IPS-20b (cell line): Measurements from ENCODE around the gene SHC4.
"Not testable (repeated sequence)": the region's sequence is repeated elsewhere in the genome, so short reads cannot be mapped to it uniquely, and the experiment has no call there.

Experiments used
- H3K27ac ChIP-seq: one replicate; pipeline ENCODE4 v1.5.1; 2013; ENCODE audit warnings: low read length
- H3K27me3 ChIP-seq: 2 replicates; pipeline ENCODE4 v1.6.1; 2013; ENCODE audit warnings: mild to moderate bottlenecking, low read length, inconsistent platforms; ENCODE audit not compliant: insufficient read depth
- H3K36me3 ChIP-seq: 2 replicates; pipeline ENCODE4 v1.6.1; 2013; ENCODE audit warnings: low read depth, mild to moderate bottlenecking, inconsistent platforms, low read length, moderate library complexity; ENCODE audit not compliant: insufficient read depth
- H3K4me1 ChIP-seq: 2 replicates; pipeline ENCODE4 v1.6.1; 2013; ENCODE audit warnings: mild to moderate bottlenecking, control low read depth, inconsistent platforms, low read length, moderate library complexity; ENCODE audit not compliant: insufficient read depth
- H3K4me3 ChIP-seq: 2 replicates; pipeline ENCODE4 v1.5.1; 2013; ENCODE audit warnings: mild to moderate bottlenecking, low read length, inconsistent platforms
- H3K9ac ChIP-seq: 2 replicates; pipeline ENCODE4 v1.6.1; 2013; ENCODE audit warnings: low read depth, mild to moderate bottlenecking, inconsistent platforms, low read length, moderate library complexity
- H3K9me3 ChIP-seq: 2 replicates; pipeline ENCODE4 v1.6.1; 2013; ENCODE audit warnings: mild to moderate bottlenecking, low read depth, low read length, inconsistent platforms; ENCODE audit not compliant: insufficient read depth

Gene SHC4

DNA sequence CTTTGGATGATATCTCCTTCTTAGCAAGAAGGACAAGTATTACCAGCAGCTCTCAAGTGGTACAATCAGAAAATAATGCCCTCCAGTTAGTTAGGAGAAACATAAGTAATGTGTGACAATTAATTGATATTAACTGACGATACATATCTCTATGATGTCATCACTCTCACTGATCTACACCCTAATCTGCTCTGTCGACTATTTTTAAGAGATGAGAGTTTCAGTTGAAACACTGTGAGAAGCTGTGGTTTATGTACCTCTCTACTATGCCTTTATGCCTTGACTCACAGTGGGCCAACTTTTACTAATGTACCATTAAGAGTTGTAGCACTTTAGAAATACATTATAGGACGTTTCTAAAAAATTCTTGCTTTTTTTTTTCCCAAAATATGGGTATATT is 161.5 kb downstream of the SHC4 start:
- Histone ChIP-seq H3K4me1 (peaks cover 27% of the 10 kb centered on the region; the same call in 1 of the 2 replicates), H3K36me3 (peaks cover 27% of the 10 kb centered on the region), H3K9me3 (no peaks in the 10 kb centered on the region), H3K27ac (no peak overlapping the region), H3K9ac (no peak overlapping the region), H3K27me3 (no peaks in the 10 kb centered on the region), H3K4me3 (no peak overlapping the region)

- no peaks in the 10 kb centered on the region for H3K9me3 ChIP-seq
- H3K4me3 ChIP-seq: no peak overlapping the region
- H3K36me3 ChIP-seq: peaks cover 38% of the 10 kb centered on the region
- no peak overlapping the region for H3K27ac ChIP-seq
- peaks cover 19% of the 10 kb centered on the region; the same call in 1 of the 2 replicates for H3K4me1 ChIP-seq
- H3K27me3 ChIP-seq: no peaks in the 10 kb centered on the region
- no peak overlapping the region for H3K9ac ChIP-seq
Measured at GRCh38 chr15:48800811-48801455, 162.8 kb downstream of the SHC4 start.

- H3K4me3 ChIP-seq: no peak overlapping the region
- peaks cover 15% of the 10 kb centered on the region; the same call in 1 of the 2 replicates for H3K4me1 ChIP-seq
- H3K9ac ChIP-seq: no peak overlapping the region
- no peaks in the 10 kb centered on the region for H3K27me3 ChIP-seq
- H3K36me3 ChIP-seq: peaks cover 45% of the 10 kb centered on the region
- H3K9me3 ChIP-seq: no peaks in the 10 kb centered on the region
- no peak overlapping the region for H3K27ac ChIP-seq
Measured at GRCh38 chr15:48800245-48800644, 163.5 kb downstream of the SHC4 start.

- peaks cover 15% of the 10 kb centered on the region; the same call in 1 of the 2 replicates for H3K4me1 ChIP-seq
- H3K4me3 ChIP-seq: no peak overlapping the region
- H3K9me3 ChIP-seq: no peaks in the 10 kb centered on the region
- H3K27me3 ChIP-seq: no peaks in the 10 kb centered on the region
- no peak overlapping the region for H3K9ac ChIP-seq
- H3K27ac ChIP-seq: no peak overlapping the region
- peaks cover 45% of the 10 kb centered on the region for H3K36me3 ChIP-seq
Measured at GRCh38 chr15:48798319-48798718, 165.4 kb downstream of the SHC4 start.

GRCh38 chr15:48796930-48797329 is 166.8 kb downstream of the SHC4 start:
- no peak overlapping the region for H3K27ac ChIP-seq
- no peak overlapping the region for H3K9ac ChIP-seq
- H3K4me1 ChIP-seq: peaks cover 11% of the 10 kb centered on the region; the same call in 1 of the 2 replicates
- peaks cover 53% of the 10 kb centered on the region for H3K36me3 ChIP-seq
- H3K4me3 ChIP-seq: no peak overlapping the region
- no peaks in the 10 kb centered on the region for H3K9me3 ChIP-seq
- H3K27me3 ChIP-seq: no peaks in the 10 kb centered on the region

DNA sequence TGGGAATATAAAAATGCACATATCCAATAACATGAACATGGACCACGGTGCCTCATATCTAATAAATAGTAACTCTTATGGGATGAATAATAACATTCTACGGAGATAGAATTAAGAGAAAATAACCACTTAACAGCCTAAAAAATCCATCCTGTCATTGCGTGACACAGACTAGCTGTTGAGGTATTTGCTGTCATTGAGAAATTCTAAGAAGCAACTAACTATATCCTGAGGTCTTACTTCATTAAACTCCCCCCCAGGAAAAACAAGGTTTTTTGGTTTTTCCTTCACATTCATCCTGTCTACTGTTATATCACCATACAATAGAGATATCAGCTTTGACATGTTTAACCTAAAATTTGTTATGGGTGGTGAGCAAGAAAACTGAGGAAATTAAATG is 167.2 kb downstream of the SHC4 start:
- H3K9ac ChIP-seq: no peak overlapping the region

GRCh38 chr15:48795901-48796300 is 167.8 kb downstream of the SHC4 start:
- Histone ChIP-seq H3K4me1 (peaks cover 11% of the 10 kb centered on the region; the same call in 1 of the 2 replicates), H3K27ac (no peak overlapping the region), H3K9me3 (no peaks in the 10 kb centered on the region), H3K36me3 (peaks cover 59% of the 10 kb centered on the region), H3K4me3 (no peak overlapping the region), H3K9ac (no peak overlapping the region), H3K27me3 (no peaks in the 10 kb centered on the region)

More for the DNA sequence above, 167.2 kb downstream of the SHC4 start:
- H3K9me3 ChIP-seq: no peaks in the 10 kb centered on the region
- peaks cover 11% of the 10 kb centered on the region; the same call in 1 of the 2 replicates for H3K4me1 ChIP-seq
- H3K4me3 ChIP-seq: no peak overlapping the region
- H3K27ac ChIP-seq: no peak overlapping the region
- H3K27me3 ChIP-seq: no peaks in the 10 kb centered on the region
- peaks cover 53% of the 10 kb centered on the region for H3K36me3 ChIP-seq

GRCh38 chr15:48794697-48795134 is 169.0 kb downstream of the SHC4 start:
- Histone ChIP-seq H3K4me3 (no peak overlapping the region), H3K9ac (no peak overlapping the region), H3K27me3 (no peaks in the 10 kb centered on the region), H3K36me3 (peaks cover 67% of the 10 kb centered on the region), H3K4me1 (peaks cover 9% of the 10 kb centered on the region; the same call in 1 of the 2 replicates), H3K9me3 (no peaks in the 10 kb centered on the region), H3K27ac (no peak overlapping the region)

DNA sequence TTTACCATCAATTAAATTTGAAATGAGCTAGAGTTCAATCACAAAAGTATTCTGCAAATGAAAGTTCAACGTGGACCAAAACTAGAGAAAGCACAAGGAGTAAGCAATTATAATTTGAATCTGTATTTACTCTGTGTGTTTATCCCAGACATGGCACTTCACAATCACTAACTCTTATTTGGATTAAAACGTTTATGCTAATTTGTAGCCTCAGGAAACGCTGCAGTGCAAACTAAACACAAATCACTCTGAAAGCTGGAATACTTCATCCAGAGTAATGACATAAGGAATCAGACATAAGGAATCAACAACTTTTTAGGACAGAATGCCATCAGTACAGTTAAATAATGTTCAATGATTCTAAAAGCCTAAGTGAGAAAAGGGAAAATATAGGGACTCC is 171.3 kb downstream of the SHC4 start:
- H3K36me3 ChIP-seq: peaks cover 85% of the 10 kb centered on the region
- no peaks in the 10 kb centered on the region for H3K9me3 ChIP-seq
- no peak overlapping the region for H3K4me3 ChIP-seq
- no peaks in the 10 kb centered on the region for H3K4me1 ChIP-seq
- H3K27ac ChIP-seq: no peak overlapping the region
- no peaks in the 10 kb centered on the region for H3K27me3 ChIP-seq
- no peak overlapping the region for H3K9ac ChIP-seq

- not testable (repeated sequence) for H3K27ac ChIP-seq, H3K9me3 ChIP-seq
- H3K36me3 ChIP-seq: peaks cover 69% of the 10 kb centered on the region
Measured at GRCh38 chr15:48790466-48791115, 173.1 kb downstream of the SHC4 start.

DNA sequence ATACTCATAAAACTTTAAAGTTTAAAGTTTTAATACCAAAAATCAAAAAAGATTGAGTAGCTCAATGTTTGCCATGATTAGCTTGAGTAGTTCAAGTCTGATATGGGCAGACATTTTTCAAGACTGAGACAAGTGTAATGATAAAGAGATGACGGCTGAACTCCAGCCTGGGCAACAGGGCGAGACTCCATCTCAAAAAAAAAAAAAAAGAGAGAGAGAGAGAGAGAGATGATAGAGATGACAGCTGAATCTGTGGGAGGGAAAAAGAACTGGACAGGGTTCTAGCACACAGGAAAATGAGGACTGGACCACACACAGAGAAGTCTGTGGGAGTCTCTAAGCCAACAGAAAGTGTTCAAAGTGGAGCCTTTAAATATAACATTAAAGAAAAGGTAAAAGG is 178.0 kb downstream of the SHC4 start:
- no peak overlapping the region for H3K4me3 ChIP-seq
- no peak overlapping the region for H3K27ac ChIP-seq
- peaks cover 70% of the 10 kb centered on the region for H3K36me3 ChIP-seq
- no peak overlapping the region for H3K9ac ChIP-seq
- H3K27me3 ChIP-seq: no peaks in the 10 kb centered on the region
- no peaks in the 10 kb centered on the region for H3K9me3 ChIP-seq
- H3K4me1 ChIP-seq: no peaks in the 10 kb centered on the region

More at GRCh38 chr15:48790466-48791115, 173.1 kb downstream of the SHC4 start:
- not testable (repeated sequence) for H3K9ac ChIP-seq, H3K4me3 ChIP-seq, H3K4me1 ChIP-seq, H3K27me3 ChIP-seq

DNA sequence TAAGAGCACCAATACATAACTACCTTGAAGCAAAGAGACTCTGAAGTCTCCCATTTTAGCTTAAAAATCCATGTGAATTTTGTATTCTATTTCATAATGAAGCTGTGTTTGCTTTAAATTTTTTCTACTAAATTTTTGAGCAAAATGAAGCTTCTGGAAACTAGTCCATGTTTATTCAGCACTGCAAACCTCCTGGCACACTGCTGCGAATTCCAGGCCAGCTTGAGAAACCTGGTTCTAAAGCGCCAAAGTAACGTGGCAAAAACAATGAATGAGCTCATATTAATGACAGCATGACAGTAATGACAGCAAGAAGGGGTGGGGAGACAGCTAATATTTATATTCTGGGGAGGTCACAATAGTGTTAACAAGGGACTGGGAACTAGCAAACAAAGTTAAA is 178.5 kb downstream of the SHC4 start:
- peaks cover 70% of the 10 kb centered on the region for H3K36me3 ChIP-seq

More for the DNA sequence above, 178.5 kb downstream of the SHC4 start:
- no peaks in the 10 kb centered on the region for H3K9me3 ChIP-seq
- H3K4me1 ChIP-seq: no peaks in the 10 kb centered on the region
- H3K27ac ChIP-seq: no peak overlapping the region
- no peaks in the 10 kb centered on the region for H3K27me3 ChIP-seq
- no peak overlapping the region for H3K9ac ChIP-seq
- no peak overlapping the region for H3K4me3 ChIP-seq
